Measurements from ENCODE around the gene MNAT1. TPM values are rescaled to one million over a fixed set of nuclear protein-coding genes. Genes with fewer than 3 reads are reported as not detected.

MNAT1 gene
- total and polyA plus RNA-seq, 10 donors: 11.9 to 34.3 (median 22.0) TPM

- no peak for DNase-seq
Measured at GRCh38 chr14:60807971-60808370, 73.4 kb downstream of the MNAT1 start.

GRCh38 chr14:60812987-60813386 lies 78.4 kb downstream of the MNAT1 start:
- Histone ChIP-seq H3K4me1 (no peaks in the 10 kb centered on the region), H3K36me3 (peaks cover 0 to 53% (median 19%) of the 10 kb centered on the region in 6 donors), H3K4me3 (no peak overlapping the region), H3K27me3 (replicated peaks in 1 of 7) (no peaks in the 10 kb centered on the region), H3K9me3 (no peaks in the 10 kb centered on the region), H3K27ac (no peak overlapping the region)
- 92 to 100% (median 98%) methylated on average over 5 to 7 of the region's 7 CpGs for WGBS, 5 donors
- DNase-seq: no peak
- intact Hi-C loops (cut with DNase I; ENCODE audit: low total_unique reads): no loop called here
- TF ChIP-seq POLR2A (IDR thresholded peaks at IDR 0.05) (no peak), POLR2AphosphoS5 (IDR thresholded peaks at IDR 0.05) (no peak), CTCF (IDR thresholded peaks at IDR 0.05 in 8 of 11, conservative IDR thresholded peaks at IDR 0.05 in 3 of 11) (no peak)

More at GRCh38 chr14:60807971-60808370, 73.4 kb downstream of the MNAT1 start:
- Histone ChIP-seq H3K4me1 (no peaks in the 10 kb centered on the region), H3K27ac (no peak overlapping the region), H3K36me3 (peaks cover 0 to 35% (median 18%) of the 10 kb centered on the region in 6 donors), H3K27me3 (replicated peaks in 1 of 7) (no peaks in the 10 kb centered on the region), H3K9me3 (no peaks in the 10 kb centered on the region), H3K4me3 (no peak overlapping the region)
- TF ChIP-seq CTCF (IDR thresholded peaks at IDR 0.05 in 8 of 11, conservative IDR thresholded peaks at IDR 0.05 in 3 of 11): no peak
- TF ChIP-seq POLR2AphosphoS5 (IDR thresholded peaks at IDR 0.05): no peak
- TF ChIP-seq POLR2A (IDR thresholded peaks at IDR 0.05): no peak
- 96 to 99% (median 97%) methylated on average over 3 of the region's 3 CpGs for WGBS, 5 donors
- intact Hi-C loops (cut with DNase I; ENCODE audit: low total_unique reads): no loop called here

- Histone ChIP-seq H3K36me3 (peaks cover 0 to 38% (median 17%) of the 10 kb centered on the region in 6 donors), H3K27ac (no peak overlapping the region), H3K4me3 (no peak overlapping the region), H3K27me3 (replicated peaks in 1 of 7) (no peaks in the 10 kb centered on the region), H3K9me3 (no peaks in the 10 kb centered on the region), H3K4me1 (no peaks in the 10 kb centered on the region)
- no peak for TF ChIP-seq POLR2AphosphoS5 (IDR thresholded peaks at IDR 0.05)
- no peak for TF ChIP-seq POLR2A (IDR thresholded peaks at IDR 0.05)
- no peak for TF ChIP-seq CTCF (IDR thresholded peaks at IDR 0.05 in 8 of 11, conservative IDR thresholded peaks at IDR 0.05 in 3 of 11)
- intact Hi-C loops (cut with DNase I; ENCODE audit: low total_unique reads): no loop called here
- WGBS, 5 donors: 72 to 89% (median 81%) methylated on average over 4 of the region's 4 CpGs
- no peak for DNase-seq
Measured at GRCh38 chr14:60815371-60815770, 80.8 kb downstream of the MNAT1 start.

- Histone ChIP-seq H3K36me3 (peaks cover 0 to 35% (median 15%) of the 10 kb centered on the region in 6 donors), H3K27ac (no peak overlapping the region), H3K4me1 (no peaks in the 10 kb centered on the region), H3K9me3 (no peaks in the 10 kb centered on the region), H3K4me3 (no peak overlapping the region), H3K27me3 (replicated peaks in 1 of 7) (no peaks in the 10 kb centered on the region)
- WGBS, 5 donors: 89 to 93% (median 90%) methylated on average over 1 of the region's 1 CpG
- TF ChIP-seq CTCF (IDR thresholded peaks at IDR 0.05 in 8 of 11, conservative IDR thresholded peaks at IDR 0.05 in 3 of 11) (no peak), POLR2AphosphoS5 (IDR thresholded peaks at IDR 0.05) (no peak), POLR2A (IDR thresholded peaks at IDR 0.05) (no peak)
- DNase-seq: no peak
- intact Hi-C loops (cut with DNase I; ENCODE audit: low total_unique reads): no loop called here
Measured at GRCh38 chr14:60817113-60817512, 82.6 kb downstream of the MNAT1 start.

Measured in spleen (tissue), 11 donors.